UCSD-AML1 (cell line): ENCODE data around the gene C19orf25.

ENCODE experiments used
- DNase-seq: peaks from one replicate; lab custom pipeline; 2025; ENCODE audit not compliant: unreplicated experiment; lab: John Stamatoyannopoulos, UW

The C19orf25 gene

DNA sequence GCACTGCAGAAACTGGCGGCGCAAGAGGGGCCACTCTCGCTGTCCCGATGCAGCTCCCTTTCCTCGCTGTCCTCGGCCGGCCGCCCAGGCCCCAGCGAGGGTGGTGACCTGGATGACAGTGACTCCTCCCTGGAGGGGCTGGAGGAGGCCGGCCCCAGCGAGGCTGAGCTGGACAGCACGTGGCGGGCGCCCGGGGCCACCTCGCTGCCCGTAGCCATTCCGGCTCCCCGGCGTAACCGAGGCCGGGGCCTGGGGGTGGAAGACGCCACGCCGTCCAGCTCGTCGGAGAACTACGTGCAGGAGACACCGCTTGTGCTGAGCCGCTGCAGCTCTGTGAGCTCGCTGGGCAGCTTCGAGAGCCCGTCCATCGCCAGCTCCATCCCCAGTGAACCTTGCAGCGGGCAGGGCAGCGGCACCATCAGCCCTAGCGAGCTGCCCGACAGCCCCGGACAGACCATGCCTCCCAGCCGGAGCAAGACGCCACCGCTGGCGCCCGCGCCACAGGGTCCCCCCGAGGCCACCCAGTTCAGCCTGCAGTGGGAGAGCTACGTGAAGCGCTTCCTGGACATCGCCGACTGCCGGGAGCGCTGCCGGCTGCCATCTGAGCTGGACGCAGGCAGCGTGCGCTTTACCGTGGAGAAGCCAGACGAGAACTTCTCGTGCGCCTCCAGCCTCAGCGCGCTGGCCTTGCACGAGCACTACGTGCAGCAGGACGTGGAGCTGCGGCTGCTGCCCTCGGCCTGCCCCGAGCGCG, 12.4 kb downstream of the C19orf25 start:
- no peak for DNase-seq

DNA sequence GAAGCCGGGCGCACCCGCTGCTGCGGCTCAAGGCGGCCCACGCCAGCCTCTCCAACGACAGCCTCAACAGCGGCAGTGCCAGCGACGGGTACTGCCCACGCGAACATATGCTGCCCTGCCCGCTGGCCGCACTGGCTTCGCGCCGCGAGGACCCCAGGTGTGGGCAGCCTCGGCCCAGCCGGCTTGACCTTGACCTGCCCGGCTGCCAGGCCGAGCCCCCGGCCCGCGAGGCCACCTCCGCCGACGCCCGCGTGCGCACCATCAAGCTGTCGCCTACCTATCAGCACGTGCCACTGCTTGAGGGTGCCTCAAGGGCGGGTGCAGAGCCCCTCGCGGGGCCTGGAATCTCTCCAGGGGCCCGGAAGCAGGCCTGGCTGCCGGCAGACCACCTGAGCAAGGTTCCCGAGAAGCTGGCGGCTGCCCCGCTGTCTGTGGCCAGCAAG, 13.0 kb downstream of the C19orf25 start:
- DNase-seq: no peak

- DNase-seq: no peak
These were observed 13.6 kb downstream of the C19orf25 start for GRCh38 chr19:1465191-1466016.

GRCh38 chr19:1461862-1462261, 17.2 kb downstream of the C19orf25 start:
- no peak for DNase-seq

DNA sequence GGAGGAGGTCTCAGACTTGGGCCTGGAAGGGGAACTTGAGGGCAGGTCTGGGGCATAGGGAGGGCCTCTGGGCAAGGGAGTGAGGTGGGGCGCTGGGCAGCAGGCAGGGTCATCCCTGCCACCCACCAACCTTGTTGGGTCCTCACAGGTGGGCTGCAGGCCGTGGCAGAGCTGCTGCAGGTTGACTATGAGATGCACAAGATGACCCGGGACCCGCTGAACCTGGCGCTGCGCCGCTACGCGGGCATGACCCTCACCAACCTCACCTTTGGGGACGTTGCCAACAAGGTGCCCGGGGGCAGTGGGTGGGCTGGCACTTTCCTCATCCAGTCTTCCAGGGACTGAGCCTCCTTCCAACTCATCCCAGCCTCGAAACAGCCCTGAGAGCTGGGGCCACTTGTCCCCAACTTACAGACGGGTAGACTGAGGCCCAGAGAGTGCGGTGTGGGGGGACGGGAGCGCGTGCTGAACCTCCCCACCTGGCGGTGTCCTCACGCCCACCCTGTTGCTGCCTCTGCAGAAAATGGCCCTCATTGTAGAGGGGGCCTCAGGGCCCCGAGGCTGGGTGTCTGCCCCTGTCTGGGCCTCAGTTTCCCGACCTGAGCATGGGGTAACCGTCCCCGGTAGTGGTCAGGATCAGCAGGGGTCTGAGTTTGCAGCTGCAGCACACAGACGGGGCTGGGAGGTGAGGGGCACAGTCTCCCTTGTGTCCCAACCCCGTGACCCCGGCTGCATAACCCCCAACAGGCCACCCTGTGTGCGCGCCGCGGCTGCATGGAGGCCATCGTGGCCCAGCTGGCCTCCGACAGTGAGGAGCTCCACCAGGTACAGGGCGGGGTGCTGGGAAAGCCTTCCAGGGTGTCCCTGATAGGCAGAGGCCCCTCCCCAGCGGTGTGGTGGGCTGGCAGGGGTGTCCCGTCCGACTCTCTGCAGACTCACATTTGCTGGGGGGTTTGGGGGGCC, 18.7 kb downstream of the C19orf25 start:
- DNase-seq: no peak

GRCh38 chr19:1459479-1459878, 19.5 kb downstream of the C19orf25 start:
- no peak for DNase-seq

DNA sequence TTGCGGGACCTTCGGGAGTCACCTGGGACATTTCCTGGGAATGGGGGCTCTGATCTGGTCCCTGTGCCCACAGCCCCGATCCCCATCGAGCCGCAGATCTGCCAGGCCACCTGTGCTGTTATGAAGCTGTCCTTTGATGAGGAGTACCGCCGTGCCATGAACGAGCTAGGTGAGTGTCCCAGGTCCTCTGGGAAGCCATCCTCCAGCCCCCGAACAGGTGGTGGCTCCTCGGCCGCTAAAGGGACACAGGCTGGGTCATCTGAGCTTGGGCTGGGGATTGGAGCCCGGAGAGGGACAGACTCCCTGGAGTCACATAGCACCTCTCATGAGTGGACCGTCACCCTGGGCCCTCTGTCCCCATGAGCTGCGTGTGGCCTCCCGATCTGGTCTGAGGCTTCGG, 21.1 kb downstream of the C19orf25 start:
- DNase-seq: no peak

GRCh38 chr19:1457031-1457739, 21.8 kb downstream of the C19orf25 start:
- no peak for DNase-seq

- no peak for DNase-seq
These were observed 22.7 kb downstream of the C19orf25 start for GRCh38 chr19:1456121-1456900.

DNA sequence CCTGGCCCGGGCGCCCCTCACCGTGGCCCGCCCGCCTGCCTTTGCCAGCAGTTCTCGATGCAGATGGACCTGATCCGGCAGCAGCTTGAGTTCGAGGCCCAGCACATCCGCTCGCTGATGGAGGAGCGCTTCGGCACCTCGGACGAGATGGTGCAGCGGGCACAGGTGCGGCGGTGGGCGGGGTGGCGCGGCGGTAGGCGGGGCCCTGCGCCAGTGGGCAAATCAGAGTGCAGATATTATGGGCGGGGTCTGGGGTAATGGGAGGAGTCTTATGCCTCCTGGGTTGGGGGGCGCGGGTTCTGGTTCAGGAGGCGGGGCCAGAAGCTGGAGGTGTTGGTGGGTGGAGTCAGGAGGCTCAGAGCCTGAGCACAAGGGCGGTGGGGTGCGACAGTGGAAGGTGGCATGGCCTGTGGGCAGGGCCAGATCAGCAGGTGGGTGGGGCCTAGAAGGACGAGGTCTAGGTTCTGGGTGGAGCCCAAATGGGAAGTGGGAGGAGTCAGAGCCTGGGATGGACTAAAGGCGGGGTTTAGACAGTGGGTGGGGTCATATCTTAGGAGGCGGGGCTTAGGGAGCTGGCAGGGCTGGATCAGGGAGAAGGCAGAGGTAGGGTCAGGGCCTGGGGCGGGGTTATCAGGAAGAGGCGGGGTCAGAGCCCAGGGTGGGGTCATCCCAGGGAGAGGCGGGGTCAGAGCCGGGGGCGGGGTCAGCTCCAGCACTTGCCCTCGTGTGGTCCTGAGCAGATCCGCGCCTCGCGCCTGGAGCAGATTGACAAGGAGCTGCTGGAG, 23.5 kb downstream of the C19orf25 start:
- peak; percentile 81 for DNase-seq

DNA sequence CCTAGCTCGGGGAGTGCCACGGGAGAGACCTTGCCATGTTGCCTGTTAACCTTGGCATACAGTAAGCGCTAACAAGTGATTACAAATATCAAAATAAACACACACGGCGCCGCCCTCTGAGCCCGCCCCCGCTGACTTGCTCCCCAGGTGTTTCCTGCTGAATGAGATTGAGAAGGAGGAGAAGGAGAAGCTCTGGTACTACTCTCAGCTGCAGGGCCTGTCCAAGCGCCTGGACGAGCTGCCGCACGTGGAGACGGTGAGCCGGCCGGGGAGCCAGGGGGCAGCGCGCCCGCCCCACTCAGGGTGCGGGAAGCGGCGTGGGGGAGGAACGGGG, 24.0 kb downstream of the C19orf25 start:
- peak; percentile 36 for DNase-seq

- DNase-seq: peak; percentile 25
These were observed 25.3 kb downstream of the C19orf25 start for GRCh38 chr19:1453525-1454364.

- DNase-seq: no peak
These were observed 26.1 kb downstream of the C19orf25 start for GRCh38 chr19:1452802-1453524.

- DNase-seq: no peak
These were observed 26.9 kb downstream of the C19orf25 start for GRCh38 chr19:1451916-1452801.

DNA sequence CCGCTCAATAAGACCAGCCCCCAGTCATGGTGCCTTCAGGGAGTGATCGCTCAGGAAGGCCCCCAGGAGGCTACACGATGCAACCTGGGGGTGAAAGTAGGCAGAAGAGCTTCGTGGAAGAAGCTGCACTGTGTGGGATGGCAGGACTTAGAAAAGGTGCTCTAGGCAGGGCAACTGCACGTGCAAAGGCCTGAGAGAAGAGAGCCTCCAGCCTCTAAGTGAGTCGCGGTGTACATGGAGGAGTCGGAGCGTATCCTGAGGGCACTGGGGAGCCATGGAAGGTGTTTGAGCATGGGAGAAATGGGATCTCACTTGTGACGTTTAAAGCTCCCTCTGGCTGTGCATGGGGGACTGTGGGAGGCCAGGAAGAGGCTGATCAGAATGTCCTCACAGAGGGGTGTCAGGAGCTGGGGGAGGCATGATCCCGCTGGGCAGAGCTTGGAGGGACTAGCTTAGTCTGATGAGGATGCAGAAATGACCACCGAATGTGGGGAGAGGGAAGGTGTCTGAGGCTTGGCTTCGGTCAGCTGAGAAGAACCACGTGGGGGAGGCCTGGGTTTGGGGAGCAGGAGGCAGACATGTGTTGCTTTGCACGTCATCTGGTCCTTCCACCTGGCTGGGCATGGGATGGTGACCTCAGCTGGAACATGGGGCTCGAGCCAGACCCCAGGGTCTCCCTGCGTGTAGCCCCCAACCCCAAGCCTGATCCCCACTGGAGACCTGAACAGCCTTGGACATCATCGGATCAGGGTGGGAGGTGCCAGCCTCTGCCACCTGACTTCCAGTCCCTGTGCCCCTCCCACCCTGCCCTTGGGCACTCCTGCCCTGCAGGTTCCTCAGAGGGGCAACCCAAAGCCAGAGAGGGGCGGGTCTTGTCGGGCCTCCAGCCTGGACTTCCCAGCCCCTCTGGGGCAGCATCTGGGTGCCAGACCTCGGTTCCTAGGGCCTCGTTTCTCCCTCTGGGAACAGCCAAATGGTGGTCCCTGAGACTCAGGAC, 28.0 kb downstream of the C19orf25 start:
- DNase-seq: no peak
